HEK293 (cell line): ENCODE measurements around the gene TXNRD2.
"Not testable (repeated sequence)": the region's sequence is repeated elsewhere in the genome, so short reads cannot be mapped to it uniquely, and the experiment has no call there.

Source experiments
- TCF7L2 ChIP-seq: IDR thresholded peaks from 2 replicates; pipeline ENCODE4 v1.6.1; 2011; ENCODE audit warnings: low read depth, mild to moderate bottlenecking, inconsistent platforms, low read length, moderate library complexity, borderline replicate concordance
- TRIM28 ChIP-seq: IDR thresholded peaks from 2 replicates; pipeline ENCODE4 v1.6.1; 2011; ENCODE audit warnings: low read length, control low read depth, borderline replicate concordance
- ZNF169 ChIP-seq: fragments of 450-650 bp; formaldehyde crosslinking; IDR thresholded peaks from 2 replicates; pipeline ENCODE4 v1.5.1; 2016; ENCODE audit warnings: missing biosample characterization, missing genetic modification characterization
- ZNF426 ChIP-seq: fragments of 450-650 bp; formaldehyde crosslinking; IDR thresholded peaks from 2 replicates; pipeline ENCODE4 v1.5.1; 2017; ENCODE audit warnings: missing biosample characterization, missing genetic modification characterization, mild to moderate bottlenecking, inconsistent platforms, moderate library complexity
- ZNF558 ChIP-seq: fragments of 450-650 bp; formaldehyde crosslinking; IDR thresholded peaks from 2 replicates; pipeline ENCODE4 v1.5.1; 2016; ENCODE audit warnings: missing biosample characterization, missing genetic modification characterization
- ZNF585B ChIP-seq: fragments of 450-650 bp; formaldehyde crosslinking; IDR thresholded peaks from 2 replicates; pipeline ENCODE4 v1.5.1; 2016; ENCODE audit warnings: missing biosample characterization, missing genetic modification characterization
- ZNF623 ChIP-seq: fragments of 450-650 bp; formaldehyde crosslinking; IDR thresholded peaks from 2 replicates; pipeline ENCODE4 v1.5.1; 2016; ENCODE audit warnings: missing biosample characterization, missing genetic modification characterization
- TF ChIP-seq, protein P1 (sequence below): fragments of 450-650 bp; formaldehyde crosslinking; IDR thresholded peaks from 2 replicates; pipeline ENCODE4 v1.5.1; 2016; ENCODE audit warnings: missing biosample characterization, missing genetic modification characterization
- TF ChIP-seq, protein P2 (sequence below): fragments of 450-650 bp; formaldehyde crosslinking; IDR thresholded peaks from 2 replicates; pipeline ENCODE4 v1.5.1; 2016; ENCODE audit warnings: missing biosample characterization, missing genetic modification characterization
- TF ChIP-seq, protein P3 (sequence below): fragments of 450-650 bp; formaldehyde crosslinking; IDR thresholded peaks from 2 replicates; pipeline ENCODE4 v1.5.1; 2016; ENCODE audit warnings: missing biosample characterization, missing genetic modification characterization
- TF ChIP-seq, protein P4 (sequence below): fragments of 450-650 bp; formaldehyde crosslinking; IDR thresholded peaks from 2 replicates; pipeline ENCODE4 v1.5.1; 2016; ENCODE audit warnings: missing biosample characterization, missing genetic modification characterization

DNA sequence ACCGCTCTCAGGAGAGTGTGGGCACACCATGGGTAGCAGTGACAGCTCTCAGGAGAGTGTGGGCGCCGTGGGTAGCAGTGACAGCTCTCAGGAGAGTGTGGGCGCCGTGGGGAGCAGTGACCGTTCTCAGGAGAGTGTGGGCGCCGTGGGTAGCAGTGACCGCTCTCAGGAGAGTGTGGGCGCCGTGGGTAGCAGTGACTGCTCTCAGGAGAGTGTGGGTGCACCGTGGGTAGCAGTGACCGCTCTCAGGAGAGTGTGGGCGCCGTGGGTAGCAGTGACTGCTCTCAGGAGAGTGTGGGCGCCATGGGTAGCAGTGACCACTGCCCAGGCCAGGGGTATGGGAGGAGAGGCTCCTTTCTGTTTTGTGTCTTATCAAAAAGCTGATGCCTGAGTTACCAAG, 33.7 kb downstream of the TXNRD2 start:
- TF ChIP-seq, protein P1, sequence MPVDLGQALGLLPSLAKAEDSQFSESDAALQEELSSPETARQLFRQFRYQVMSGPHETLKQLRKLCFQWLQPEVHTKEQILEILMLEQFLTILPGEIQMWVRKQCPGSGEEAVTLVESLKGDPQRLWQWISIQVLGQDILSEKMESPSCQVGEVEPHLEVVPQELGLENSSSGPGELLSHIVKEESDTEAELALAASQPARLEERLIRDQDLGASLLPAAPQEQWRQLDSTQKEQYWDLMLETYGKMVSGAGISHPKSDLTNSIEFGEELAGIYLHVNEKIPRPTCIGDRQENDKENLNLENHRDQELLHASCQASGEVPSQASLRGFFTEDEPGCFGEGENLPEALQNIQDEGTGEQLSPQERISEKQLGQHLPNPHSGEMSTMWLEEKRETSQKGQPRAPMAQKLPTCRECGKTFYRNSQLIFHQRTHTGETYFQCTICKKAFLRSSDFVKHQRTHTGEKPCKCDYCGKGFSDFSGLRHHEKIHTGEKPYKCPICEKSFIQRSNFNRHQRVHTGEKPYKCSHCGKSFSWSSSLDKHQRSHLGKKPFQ (tag by site-specific recombination) = not testable (repeated sequence)
- TF ChIP-seq, protein P2, sequence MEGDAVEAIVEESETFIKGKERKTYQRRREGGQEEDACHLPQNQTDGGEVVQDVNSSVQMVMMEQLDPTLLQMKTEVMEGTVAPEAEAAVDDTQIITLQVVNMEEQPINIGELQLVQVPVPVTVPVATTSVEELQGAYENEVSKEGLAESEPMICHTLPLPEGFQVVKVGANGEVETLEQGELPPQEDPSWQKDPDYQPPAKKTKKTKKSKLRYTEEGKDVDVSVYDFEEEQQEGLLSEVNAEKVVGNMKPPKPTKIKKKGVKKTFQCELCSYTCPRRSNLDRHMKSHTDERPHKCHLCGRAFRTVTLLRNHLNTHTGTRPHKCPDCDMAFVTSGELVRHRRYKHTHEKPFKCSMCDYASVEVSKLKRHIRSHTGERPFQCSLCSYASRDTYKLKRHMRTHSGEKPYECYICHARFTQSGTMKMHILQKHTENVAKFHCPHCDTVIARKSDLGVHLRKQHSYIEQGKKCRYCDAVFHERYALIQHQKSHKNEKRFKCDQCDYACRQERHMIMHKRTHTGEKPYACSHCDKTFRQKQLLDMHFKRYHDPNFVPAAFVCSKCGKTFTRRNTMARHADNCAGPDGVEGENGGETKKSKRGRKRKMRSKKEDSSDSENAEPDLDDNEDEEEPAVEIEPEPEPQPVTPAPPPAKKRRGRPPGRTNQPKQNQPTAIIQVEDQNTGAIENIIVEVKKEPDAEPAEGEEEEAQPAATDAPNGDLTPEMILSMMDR (tag by site-specific recombination) = not testable (repeated sequence)
- not testable (repeated sequence) for TF ChIP-seq ZNF558 (tag by site-specific recombination); ZNF585B (tag by site-specific recombination); TCF7L2; ZNF426 (tag by site-specific recombination); ZNF623; ZNF169 (tag by site-specific recombination); TRIM28
- TF ChIP-seq, protein P3, sequence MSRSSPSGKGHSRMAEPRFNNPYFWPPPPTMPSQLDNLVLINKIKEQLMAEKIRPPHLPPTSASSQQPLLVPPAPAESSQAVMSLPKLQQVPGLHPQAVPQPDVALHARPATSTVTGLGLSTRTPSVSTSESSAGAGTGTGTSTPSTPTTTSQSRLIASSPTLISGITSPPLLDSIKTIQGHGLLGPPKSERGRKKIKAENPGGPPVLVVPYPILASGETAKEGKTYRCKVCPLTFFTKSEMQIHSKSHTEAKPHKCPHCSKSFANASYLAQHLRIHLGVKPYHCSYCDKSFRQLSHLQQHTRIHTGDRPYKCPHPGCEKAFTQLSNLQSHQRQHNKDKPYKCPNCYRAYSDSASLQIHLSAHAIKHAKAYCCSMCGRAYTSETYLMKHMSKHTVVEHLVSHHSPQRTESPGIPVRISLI (tag by site-specific recombination) = not testable (repeated sequence)
- TF ChIP-seq, protein P4, sequence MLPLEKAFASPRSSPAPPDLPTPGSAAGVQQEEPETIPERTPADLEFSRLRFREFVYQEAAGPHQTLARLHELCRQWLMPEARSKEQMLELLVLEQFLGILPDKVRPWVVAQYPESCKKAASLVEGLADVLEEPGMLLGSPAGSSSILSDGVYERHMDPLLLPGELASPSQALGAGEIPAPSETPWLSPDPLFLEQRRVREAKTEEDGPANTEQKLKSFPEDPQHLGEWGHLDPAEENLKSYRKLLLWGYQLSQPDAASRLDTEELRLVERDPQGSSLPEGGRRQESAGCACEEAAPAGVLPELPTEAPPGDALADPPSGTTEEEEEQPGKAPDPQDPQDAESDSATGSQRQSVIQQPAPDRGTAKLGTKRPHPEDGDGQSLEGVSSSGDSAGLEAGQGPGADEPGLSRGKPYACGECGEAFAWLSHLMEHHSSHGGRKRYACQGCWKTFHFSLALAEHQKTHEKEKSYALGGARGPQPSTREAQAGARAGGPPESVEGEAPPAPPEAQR = not testable (repeated sequence)
